Kasumi-1 (cell line): ENCODE results near the gene UIMC1.

Experiments
- DNase-seq, 2 experiments: peaks; one replicate each; lab custom pipeline; 2025; lab: John Stamatoyannopoulos, UW

Gene UIMC1

GRCh38 chr5:176902102-176902814 lies 104.3 kb downstream of the UIMC1 start:
- no peak for DNase-seq

DNA sequence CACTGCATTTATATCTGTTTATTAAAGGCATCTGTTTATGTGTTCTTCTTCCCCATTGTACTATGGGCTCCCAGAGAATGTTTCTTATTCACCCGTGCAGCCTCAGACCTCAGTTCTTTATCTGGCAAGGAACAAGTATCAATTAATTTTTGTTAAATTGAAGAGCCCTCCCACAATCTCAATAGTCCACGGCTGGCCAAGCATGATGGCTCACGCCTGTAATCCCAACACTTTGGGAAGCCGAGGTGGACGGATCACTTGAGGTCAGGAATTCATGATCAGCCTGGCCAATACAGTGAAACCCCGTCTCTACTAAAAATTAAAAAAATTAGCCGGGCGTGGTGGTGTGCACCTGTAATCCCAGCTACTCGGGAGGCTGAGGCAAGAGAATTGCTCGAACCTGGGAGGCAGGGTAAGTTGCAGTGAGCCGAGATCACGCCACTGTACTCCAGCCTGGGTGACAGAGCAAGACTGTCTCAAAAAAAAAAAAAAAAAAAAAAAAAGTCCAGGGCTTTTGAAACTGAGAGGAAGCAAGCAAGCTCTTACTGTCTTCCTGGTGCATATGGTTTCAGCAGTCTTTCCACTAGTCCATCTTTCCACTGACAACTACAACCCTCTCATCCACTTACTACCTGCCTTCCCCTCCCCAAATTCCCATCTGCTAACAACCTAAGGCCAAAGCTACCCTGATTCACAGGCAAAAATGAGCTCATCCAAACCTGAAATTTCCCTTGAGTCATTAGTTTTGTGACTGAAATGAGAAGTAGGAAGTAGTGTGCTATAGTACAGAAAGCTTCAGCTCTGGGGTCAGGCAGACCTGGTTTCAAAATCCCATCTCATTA lies 105.1 kb downstream of the UIMC1 start:
- DNase-seq, result peak; percentile 9 to 19

GRCh38 chr5:176900780-176901204 lies 105.8 kb downstream of the UIMC1 start:
- no peak for DNase-seq

DNA sequence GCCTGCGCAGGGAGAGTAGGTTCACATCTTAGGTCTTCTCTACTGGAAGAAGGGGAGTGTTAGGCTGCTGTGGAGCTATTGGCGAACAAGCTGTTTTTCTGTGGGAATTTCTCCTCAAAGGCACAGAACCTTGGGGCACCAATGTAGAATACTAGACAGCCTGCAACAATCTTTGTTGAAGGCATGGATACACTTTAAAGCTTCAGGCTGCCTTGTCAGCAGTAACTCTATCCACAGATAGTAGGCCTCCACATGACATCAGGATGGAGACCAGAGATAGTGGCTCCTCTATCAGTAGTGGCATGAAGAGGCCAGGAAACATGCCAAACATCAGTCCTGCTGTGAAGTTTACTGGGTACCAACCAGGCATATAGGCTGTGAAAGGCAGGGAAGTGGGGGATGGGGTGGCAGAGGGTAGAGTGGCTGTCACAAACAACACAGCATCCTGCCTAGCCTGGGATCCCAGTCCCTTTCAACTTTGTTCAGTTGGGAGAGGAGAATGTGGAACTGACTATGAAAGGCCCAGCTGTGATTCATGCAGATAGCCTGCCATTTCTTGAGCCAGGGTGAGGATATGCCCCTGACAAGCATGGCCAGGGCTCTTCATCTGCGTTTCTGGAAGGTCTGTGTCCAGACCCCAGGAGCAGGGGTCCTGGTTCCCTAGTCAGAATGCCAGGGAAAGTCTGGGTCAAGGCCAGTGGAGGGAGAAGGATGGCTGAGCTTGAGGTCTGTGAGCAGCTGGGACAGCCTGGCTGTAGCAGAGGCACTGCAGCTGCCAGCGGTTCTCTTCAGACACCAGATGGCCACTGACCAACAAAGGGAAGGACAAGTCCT lies 106.4 kb downstream of the UIMC1 start:
- no peak for DNase-seq

DNA sequence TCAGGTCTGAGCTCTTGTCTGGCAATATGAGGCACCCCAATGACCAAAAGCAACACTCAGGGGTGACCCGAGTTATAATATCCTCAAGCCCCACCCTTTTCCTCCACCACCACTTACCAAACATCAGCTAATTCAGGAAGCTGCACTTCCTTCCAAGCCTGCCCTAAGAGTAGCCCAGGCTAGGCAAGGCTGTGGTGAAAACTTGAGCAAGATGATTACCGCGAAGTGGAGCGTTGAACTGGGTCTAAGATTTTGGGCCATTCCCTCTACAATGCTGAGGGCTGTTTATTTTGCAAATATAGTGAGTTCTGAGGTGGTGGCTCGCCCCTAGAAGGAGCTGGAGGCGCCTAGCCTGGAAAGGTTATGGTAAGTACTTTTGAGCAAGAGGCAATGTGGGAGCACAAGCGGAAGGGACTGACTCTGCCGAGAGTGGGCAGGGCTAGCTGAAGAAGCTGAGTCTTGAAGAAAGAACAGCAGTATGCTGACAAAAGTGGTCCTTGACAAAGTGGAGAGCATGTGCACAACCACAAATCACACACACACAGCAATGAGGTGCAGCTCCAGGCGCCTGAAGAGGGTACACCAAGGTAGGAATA lies 107.2 kb downstream of the UIMC1 start, which contains the start of gene HK3:
Gene HK3, minus strand, starts transcription at position 51 of the 596 bp plus-strand sequence. CDS start 3,187 bp downstream, outside the sequence.
- DNase-seq, result peak; percentile 77 to 81

DNA sequence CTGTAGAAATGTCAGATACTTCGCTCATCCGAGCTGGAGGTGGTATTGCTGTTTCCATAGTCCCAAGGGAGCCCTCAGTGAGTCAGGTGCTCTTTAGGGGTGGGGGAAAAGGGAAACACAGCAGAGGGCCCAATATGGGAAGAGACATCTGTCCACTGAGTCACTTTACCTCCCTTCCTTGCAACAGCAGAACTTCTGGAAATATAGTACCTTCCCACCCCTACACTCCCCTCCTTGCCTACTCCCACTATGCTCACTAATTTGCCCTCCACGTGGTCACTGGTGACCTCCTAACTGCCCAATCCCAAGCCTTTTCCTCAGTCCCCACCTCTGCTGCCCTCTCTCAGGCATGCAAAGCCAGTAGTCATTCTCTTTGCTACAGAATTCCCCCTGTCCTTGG lies 109.3 kb downstream of the UIMC1 start:
- no peak for DNase-seq

DNA sequence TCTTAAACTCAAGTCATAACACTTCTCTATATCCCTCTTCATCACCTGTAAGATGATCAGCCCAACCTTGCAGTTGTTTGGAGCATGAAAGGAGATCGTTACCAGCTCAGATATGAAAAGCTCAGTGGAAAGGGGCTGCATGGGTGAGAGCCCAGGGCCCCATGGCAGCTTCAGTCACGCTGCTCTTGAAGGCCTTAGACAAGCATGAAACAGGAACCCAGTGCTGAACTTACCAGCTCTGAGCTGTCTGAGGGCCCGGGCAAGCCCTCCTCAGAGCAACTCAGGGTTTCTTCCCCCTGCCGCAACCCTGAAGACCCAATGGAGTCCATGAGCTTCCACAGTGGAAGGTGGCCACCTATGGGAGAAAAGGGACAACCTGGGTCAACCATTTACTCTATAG lies 110.7 kb downstream of the UIMC1 start:
- peak in 1 of 2 experiments; percentile 6 for DNase-seq

DNA sequence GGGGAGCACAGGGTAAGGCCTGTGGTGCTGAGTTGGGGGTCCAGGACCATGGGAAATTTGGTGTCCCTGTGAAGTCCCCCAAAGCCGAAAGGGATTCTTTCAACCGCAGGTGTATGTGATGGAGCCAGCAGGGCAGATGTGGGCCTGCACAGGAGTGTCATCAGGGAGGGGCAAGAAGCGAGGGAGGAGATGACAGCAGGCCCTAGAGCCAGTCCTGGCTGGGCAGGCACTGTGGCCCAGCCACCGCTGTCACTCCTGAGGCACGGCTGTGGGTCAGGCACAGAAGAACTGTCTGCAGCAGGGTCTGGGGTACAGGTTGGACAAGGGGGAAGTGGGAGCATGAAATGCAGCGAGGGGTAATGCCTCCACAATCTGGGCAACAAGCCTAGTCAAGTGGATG lies 112.3 kb downstream of the UIMC1 start:
- no peak for DNase-seq

DNA sequence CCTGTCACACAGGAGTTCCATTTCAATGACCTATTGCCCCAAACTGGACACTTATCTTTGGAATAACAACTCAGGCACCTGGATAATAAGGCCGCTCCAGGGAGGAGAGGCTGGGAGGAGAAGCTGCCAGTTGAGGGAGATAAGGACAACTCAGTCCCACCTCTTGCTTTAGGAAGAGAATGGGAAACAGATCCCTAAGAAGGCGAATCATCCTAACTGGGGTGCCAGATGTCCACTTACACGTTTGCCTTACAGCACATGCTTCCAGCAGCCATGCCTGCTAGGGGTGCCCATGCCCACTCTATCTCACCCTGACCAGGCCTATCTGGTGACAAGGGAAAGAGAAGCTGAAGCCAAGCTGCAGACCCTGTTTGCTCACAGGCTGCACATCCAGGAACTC lies 113.9 kb downstream of the UIMC1 start:
- DNase-seq, result no peak

DNA sequence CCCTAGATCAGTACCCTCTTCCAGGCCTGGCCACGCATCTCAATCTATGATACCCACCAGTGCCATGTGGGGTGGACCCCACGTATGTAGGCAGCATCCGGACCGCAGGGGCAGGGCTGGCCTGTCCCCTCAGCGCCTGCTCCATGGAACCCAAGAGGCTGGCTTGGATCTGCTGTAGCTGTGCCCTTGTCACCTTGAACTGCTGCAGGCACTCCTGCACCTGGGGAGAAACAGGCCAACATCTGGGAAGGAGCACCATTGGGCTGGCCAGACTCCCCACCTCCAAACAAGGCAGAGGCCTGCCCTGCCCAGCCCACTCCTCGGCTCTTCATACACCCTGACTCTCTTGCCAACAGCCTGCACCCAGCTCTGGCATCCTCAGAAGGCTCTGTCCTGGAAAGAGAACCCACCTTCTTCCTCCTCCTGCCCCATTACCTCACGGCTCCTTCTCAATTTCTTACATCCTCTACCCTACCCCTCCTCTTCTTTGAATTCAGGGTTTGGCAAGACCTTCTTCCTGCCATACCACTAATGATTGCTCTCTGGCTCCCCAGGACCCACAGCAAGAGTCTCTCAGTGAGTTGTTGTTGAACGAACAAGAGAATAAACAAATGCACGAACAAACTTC lies 115.1 kb downstream of the UIMC1 start:
- DNase-seq, result no peak

DNA sequence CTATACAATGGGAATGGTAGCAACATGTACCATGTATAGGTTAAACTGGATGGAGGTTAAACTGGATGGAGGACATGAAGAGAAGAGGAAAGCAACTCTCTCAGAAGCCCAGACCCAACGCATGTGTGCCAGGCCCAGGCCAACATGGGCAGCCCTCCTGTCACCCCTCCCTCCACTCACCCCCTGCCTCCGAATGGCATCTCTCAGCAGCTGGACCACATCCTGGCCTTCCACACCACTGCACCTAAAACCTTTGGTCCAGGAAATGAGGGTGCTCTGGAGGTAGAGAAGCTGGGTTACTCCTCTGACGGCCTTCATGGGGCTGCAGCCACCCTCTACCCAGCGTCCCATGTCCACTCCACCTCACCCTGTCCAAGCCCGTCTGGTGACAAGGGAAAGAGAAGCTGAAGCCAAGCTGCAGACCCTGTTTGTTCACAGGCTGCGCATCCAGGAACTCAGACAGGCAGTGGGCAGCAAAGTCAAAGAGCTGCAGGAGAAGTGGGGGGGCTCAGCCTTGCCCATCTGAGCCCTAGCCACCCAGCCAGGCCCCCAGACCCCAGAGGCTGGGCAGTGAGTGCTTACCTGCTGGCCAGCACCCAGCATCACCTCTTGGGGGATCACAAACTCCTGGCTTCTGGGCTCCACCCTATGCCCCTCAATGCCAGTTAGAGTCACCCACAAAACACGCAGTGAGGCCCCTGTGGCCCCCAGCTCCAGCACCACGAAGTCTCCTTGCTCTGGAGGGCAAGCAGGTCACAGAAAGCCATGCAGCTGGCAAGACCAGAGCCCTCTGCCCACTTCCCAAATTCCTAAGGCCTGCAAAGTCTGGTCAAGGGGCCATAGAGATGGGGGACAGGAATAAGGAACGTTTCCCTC lies 115.9 kb downstream of the UIMC1 start:
- DNase-seq, result no peak

DNA sequence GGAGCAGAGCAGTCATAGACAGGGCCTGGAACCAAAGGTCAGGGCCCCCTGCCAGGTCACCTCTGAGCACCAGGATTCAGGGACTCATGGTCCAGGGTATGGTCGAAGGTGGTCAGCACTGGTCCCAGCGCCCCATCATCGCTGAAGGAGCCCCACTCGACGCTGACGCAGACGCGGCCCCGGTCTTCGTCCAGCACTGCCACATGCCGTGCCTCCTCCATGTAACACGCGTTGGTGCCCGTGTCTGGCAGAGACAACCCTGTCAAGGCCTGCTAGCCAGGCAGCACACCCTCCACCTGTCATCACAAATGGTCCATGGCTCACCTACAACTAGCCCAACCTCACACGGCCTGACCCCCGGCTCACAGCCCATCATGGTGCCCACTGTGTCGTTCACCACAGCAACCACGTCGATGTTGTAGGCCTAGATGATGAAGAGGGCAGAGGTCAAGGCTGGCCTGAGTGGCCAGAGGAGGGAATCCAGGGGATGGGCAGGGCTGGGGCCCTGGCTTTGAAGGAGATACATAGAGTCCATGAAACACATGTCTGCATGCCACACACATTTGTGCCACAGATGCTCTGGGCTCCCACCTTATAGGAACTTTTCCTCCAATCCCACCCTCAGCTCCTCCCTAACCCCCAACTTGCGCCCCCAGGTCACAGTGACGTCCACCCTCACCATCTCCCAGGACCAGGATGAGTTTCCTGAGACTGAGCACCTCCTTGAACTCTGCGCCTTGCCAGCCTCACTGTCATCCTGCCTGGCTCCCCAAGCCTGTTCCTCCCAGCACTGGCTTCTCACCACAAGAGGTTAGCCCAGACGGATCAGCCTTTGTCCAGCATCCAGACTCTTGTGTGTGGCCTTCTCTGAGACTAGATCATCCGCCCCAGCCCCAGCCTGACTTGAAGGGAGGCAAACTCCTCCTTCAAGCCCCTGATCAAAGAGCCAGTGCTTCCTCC lies 117.0 kb downstream of the UIMC1 start:
- DNase-seq, result no peak

- DNase-seq, result no peak
Observed at GRCh38 chr5:176888865-176889165, 117.8 kb downstream of the UIMC1 start.

DNA sequence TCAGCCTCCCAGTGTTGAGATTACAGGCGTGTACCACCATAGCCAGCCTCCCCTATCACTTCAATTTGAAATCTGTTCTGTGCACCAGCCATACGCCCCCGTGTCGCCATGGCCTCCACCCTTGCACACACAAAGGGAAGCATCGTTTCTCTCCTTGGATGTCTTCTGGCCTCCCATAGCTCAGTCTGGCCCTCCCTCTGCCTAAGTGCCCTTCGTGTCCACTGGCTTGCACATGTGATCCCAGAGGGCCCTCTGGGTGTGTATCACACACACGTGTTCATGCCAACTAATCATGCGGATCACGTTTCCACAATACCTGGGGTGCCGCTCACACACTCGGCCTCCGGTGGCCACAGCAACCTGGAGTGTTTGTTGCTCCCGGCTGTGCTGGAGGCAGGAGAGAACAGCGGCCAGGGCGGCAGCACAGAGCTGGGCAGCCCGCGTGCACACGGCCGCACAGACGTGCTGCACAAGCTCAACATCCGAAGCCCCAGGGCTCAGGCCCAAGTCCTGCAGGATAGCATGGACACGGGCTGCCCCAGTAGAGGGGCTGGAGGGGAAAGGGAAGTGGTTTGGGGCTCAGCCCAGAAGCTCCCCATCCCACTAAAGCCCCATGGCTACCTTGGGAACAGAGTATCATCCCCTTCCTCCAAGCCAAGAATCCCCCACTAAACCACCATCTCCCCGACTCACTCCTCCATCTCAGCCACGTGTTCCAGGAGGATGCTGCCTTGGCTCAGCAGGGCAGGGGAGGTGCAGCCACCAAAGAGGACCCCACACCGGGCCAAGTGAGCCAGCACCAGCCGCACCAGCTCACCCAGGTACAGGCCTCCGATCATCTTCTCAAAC lies 118.3 kb downstream of the UIMC1 start:
- no peak for DNase-seq

DNA sequence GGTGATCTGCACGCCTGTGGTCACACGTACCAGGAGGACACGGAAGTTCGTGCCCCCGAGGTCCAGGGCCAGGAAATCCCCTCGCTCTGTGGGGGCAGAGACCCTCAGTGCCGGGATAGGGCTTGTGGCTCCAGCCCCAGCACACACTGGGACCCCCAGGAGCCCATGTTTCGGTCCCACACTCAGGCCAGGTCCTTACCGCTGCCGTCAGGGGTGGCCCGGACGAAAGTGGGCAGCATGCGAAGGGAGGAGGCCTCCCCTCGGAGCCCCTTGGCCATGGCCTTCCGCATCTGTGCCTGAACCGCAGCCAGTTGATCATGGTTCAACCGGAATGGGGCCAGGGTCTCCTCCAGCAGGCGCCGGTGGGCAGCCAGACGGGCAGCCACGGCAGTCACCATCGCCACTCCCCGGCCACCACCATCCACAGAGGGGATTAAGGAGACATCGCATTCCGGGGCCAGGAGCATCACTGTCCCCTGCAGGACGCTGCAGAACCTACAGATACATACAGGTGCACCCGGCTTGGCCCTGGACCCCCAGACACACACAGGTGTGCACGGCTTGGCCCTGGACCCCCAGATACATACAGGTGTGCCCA lies 119.2 kb downstream of the UIMC1 start:
- DNase-seq, result no peak

- peak; percentile 55 to 59 for DNase-seq
Observed at GRCh38 chr5:176886336-176887251, 120.0 kb downstream of the UIMC1 start.

DNA sequence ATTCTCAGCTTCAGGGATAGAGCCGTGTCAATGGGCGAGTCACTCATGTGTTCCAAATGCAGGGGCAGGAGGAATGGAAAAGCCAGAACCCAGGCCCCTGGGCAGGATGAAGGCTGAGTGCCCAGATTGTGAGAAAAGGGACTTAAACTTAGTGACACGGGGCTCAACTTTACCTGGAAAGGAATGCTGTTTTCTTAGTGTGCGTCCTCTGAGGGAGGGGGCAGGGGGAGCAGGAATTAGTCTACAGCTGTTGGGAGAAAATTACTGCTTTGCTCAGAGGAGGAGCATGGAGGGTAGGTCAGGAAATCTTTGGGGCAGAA lies 122.0 kb downstream of the UIMC1 start:
- no peak for DNase-seq
